Measurements from ENCODE around the gene TRPM6.
"Not testable (repeated sequence)": the region's sequence is repeated elsewhere in the genome, so short reads cannot be mapped to it uniquely, and the experiment has no call there.

DNA sequence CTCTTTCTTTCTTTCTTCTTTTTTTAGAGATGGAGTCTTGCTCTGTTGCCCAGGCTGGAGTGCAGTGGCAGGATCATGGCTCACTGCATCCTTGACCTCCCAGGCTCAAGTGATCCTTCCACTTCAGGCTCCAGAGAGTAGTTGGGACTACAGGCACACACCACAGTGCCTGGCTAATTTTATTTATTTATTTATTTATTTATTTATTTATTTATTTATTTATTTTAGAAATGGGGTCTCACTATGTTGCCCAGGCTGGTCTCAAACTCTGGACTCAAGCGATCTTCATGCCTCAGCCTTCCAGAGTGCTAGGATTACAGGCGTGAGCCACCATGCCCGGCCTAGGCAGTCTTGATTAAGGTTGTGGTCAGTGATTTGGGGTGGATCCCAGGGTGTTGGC is 728 bp upstream of the TRPM6 start:
- TF ChIP-seq, protein P1, sequence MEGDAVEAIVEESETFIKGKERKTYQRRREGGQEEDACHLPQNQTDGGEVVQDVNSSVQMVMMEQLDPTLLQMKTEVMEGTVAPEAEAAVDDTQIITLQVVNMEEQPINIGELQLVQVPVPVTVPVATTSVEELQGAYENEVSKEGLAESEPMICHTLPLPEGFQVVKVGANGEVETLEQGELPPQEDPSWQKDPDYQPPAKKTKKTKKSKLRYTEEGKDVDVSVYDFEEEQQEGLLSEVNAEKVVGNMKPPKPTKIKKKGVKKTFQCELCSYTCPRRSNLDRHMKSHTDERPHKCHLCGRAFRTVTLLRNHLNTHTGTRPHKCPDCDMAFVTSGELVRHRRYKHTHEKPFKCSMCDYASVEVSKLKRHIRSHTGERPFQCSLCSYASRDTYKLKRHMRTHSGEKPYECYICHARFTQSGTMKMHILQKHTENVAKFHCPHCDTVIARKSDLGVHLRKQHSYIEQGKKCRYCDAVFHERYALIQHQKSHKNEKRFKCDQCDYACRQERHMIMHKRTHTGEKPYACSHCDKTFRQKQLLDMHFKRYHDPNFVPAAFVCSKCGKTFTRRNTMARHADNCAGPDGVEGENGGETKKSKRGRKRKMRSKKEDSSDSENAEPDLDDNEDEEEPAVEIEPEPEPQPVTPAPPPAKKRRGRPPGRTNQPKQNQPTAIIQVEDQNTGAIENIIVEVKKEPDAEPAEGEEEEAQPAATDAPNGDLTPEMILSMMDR (IDR thresholded peaks at IDR 0.05 in 4 of 5, conservative IDR thresholded peaks at IDR 0.05 in 1 of 5): not testable (repeated sequence)
- not testable (repeated sequence) for TF ChIP-seq POLR2A (IDR thresholded peaks at IDR 0.05)

Data from gastrocnemius medialis (tissue), 4 donors.